ENCODE results near the gene SCN2B. TPM values are rescaled to one million over a fixed set of nuclear protein-coding genes. Genes with fewer than 3 reads are reported as not detected.

Gene SCN2B
- total and polyA plus RNA-seq, 2 of the 13 experiments (the other 11 are each of a cell fraction or from before 2014, with no cell fraction given) = 0.01 to 0.02 TPM

GRCh38 chr11:118153516-118153915 lies 22.9 kb downstream of the SCN2B start (continued):
- TF ChIP-seq USF2 (IDR thresholded peaks at IDR 0.05; ENCODE audit: low read depth, low read length) (no peak), USF2 (CRISPR knock-in tag; IDR thresholded peaks at IDR 0.05; ENCODE audit: borderline replicate concordance) (no peak), ZNF17 (CRISPR knock-in tag; IDR thresholded peaks at IDR 0.05) (no peak), ATAD3A (CRISPR knock-in tag; IDR thresholded peaks at IDR 0.05) (no peak), ZNF263 (CRISPR knock-in tag; IDR thresholded peaks at IDR 0.05) (no peak)

- in situ Hi-C loops (cut with HindIII; ENCODE audit: extremely low pct_ligation_motif_present, low pct_unique_long_range_greater_than_20kb) (no loop called here), intact Hi-C loops (cut with micrococcal nuclease; ENCODE audit: unreplicated experiment) (no loop called here)
- Histone ChIP-seq H3K4me1 (ENCODE audit: insufficient read depth, low read length) (peaks cover 28% of the 10 kb centered on the region), H3K27ac (ENCODE audit: extremely low read length, insufficient read depth, low read length) (no peak within 1 kb of the TSS), H4K20me1 (ENCODE audit: insufficient read depth, low read length) (no peaks in the 10 kb centered on the region), H3K4me2 (ENCODE audit: low read depth, low read length) (peak within 1 kb of the TSS; percentile 69; the same call in 1 of the 2 replicates), H3K4me3 (replicated peaks in 1 of 3; ENCODE audit: insufficient read depth in 1 of 3, low read depth in 2 of 3, low read length in 3 of 3) (peak within 1 kb of the TSS; percentile 15 to 55 (median 29); a peak in 3 of 6 replicates), H3K9me3 (ENCODE audit: low read length) (no peaks in the 10 kb centered on the region), H3K79me2 (ENCODE audit: insufficient read depth, low read length) (no peaks in the 10 kb centered on the region), H3K9ac (ENCODE audit: insufficient read depth, low read depth, low read length) (no peak within 1 kb of the TSS), H3K27me3 (ENCODE audit: control insufficient read depth in 1 of 2, insufficient read depth in 2 of 2, low read length in 2 of 2) (peaks cover 23 to 89% of the 10 kb centered on the region in 2 experiments), H3K36me3 (replicated peaks in 1 of 2; ENCODE audit: control insufficient read depth in 1 of 2, insufficient read depth in 2 of 2, low read length in 2 of 2) (no peaks in the 10 kb centered on the region), H2AFZ (ENCODE audit: low read length) (no peak within 1 kb of the TSS)
- no peak for FAIRE-seq
- POLR2A ChIA-PET = no interaction called here
- CTCF ChIA-PET (ENCODE audit: low intra/inter-chr PET ratio, low total read pairs) = no interaction called here
- ATAC-seq = peak; percentile 53
- no TSS peak for BruUV-seq (replicated peaks)
- WGBS (ENCODE audit: low lambda C conversion rate) = 13% methylated on average over 9 of the region's 88 CpGs
- DNase-seq (ENCODE audit: low spot score) = no peak
- TF ChIP-seq HMG20A (CRISPR knock-in tag; IDR thresholded peaks at IDR 0.05; ENCODE audit: borderline replicate concordance) (no peak), ZNF605 (CRISPR knock-in tag; IDR thresholded peaks at IDR 0.05) (no peak), ZNF101 (CRISPR knock-in tag; IDR thresholded peaks at IDR 0.05; ENCODE audit: borderline replicate concordance, low read depth) (no peak), ZBTB33 (CRISPR knock-in tag; IDR thresholded peaks at IDR 0.05) (no peak), ZNF687 (CRISPR knock-in tag; IDR thresholded peaks at IDR 0.05) (peak; percentile 40; the same call in 1 of the 2 replicates), SP5 (CRISPR knock-in tag; IDR thresholded peaks at IDR 0.05; ENCODE audit: borderline replicate concordance, low read depth) (0 out of 2 replicates have a peak, but pooled peaks have one; percentile 23), ZNF652 (CRISPR knock-in tag; IDR thresholded peaks at IDR 0.05; ENCODE audit: borderline replicate concordance, low read depth) (no peak), MIER3 (CRISPR knock-in tag; IDR thresholded peaks at IDR 0.05; ENCODE audit: borderline replicate concordance) (no peak), CREM (IDR thresholded peaks at IDR 0.05) (no peak), CREM (CRISPR knock-in tag; IDR thresholded peaks at IDR 0.05) (no peak)
Observed at GRCh38 chr11:118152552-118153471, 23.6 kb downstream of the SCN2B start, which contains the start of gene SCN4B. Gene SCN4B, minus strand, starts transcription at chr11:118152823. Its CDS starts 150 bp downstream, at chr11:118152673.
